ENCODE results near the gene CEP85.
A peak's percentile ranks its signal among the peaks of the same experiment; 100 is the strongest.

Gene CEP85

DNA sequence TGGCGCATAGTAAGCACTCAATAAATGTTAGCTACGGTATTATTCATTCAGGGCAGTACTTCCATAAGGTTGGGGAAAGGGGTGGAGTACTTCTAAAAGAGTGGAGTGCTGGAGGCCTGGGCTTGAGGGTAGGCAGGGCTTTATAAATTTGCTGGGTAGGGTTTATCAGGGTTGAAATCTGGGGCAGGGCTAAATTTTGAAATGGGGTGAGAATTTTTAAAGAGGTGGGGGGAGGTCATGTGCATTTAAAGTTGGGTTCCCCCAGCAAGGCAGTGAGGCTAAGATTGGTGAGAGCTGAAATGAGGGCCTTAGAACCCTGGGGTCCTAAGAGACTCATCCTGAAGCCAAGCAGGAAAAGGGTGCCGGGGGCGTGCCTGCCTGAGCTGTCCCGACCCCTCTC lies 33.6 kb upstream of the CEP85 start:
- Histone ChIP-seq H3K9ac (ENCODE audit: low read length) (no peak overlapping the region), H3K27me3 (ENCODE audit: control insufficient read depth, insufficient read depth, low read length) (peaks cover 9% of the 10 kb centered on the region), H3K4me3 (ENCODE audit: low read length) (no peak overlapping the region), H3K36me3 (ENCODE audit: control insufficient read depth, insufficient read depth, low read length) (no peaks in the 10 kb centered on the region), H3K9me3 (ENCODE audit: control insufficient read depth, low read length) (no peaks in the 10 kb centered on the region), H3K4me1 (ENCODE audit: control insufficient read depth, insufficient read depth, low read length) (no peaks in the 10 kb centered on the region)

DNA sequence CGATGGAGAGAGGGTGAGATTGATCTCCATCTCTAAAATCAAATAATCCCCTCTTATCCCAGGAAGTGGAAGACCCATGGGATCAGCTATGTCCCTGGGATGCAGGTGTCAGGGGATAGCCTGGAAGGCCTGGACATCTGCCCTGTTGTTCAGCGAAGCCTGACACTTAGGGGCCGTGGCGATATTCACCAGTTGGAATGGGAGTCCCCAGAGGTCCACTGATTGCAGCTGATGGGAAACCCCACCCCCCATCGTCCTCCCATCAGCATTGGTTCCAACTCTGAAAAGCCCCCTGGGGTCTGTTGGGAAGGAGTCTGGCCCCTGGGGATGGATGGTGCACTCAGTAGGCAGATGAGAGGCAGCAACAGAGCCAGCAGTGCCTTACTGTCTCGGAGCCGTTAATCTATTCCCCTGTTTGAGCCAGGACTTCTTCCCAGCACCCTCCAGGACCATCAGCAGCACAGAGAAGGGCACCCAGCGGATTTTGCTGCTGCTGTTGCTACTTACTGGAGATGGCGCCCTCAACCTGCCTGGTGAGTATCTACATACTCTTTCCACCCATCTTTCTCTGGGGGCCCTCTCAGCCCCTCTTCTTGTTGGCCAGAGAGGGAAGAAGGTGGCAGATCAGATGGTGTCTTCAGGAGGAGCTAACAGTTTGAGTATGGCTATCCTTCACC lies 30.2 kb upstream of the CEP85 start:
- Histone ChIP-seq H3K27me3 (ENCODE audit: control insufficient read depth, insufficient read depth, low read length) (peaks cover 9% of the 10 kb centered on the region), H3K4me1 (ENCODE audit: control insufficient read depth, insufficient read depth, low read length) (no peaks in the 10 kb centered on the region), H3K36me3 (ENCODE audit: control insufficient read depth, insufficient read depth, low read length) (no peaks in the 10 kb centered on the region), H3K9ac (ENCODE audit: low read length) (no peak overlapping the region), H3K9me3 (ENCODE audit: control insufficient read depth, low read length) (no peaks in the 10 kb centered on the region), H3K4me3 (ENCODE audit: low read length) (no peak overlapping the region)

DNA sequence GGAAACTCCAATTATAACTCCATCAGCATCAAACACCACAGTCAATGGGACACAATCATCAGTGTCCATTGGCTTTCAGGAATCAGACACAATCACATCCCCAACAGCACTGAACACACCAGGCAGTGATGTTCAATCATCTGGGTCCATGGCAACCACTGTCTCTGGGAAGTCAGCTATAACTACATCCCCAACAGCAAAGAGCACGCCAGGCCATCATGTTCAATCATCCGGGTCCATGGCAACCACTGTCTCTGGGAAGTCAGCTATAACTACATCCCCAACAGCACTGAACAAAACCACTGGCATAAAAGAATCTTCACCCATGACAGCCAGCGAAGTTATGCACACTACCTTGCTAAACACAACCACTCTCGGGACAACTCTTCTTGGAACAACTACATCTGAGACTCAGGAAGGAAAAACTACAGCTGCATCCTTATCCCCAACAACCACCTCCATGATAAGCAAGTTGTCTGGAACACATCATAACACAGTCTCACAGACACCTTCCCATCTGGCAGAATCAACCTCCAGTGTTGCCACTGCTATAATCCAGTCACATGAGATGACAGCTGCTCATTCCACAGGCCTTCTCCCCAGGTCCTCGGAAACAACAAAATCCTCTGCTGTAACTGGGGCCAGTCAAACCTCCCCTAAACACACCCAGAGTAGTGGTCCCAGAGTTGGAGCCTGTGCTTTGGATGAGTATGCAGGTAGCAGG lies 23.7 kb upstream of the CEP85 start:
- no peaks in the 10 kb centered on the region for H3K9me3 ChIP-seq (ENCODE audit: control insufficient read depth, low read length)
- no peak overlapping the region for H3K4me3 ChIP-seq (ENCODE audit: low read length)
- H3K4me1 ChIP-seq (ENCODE audit: control insufficient read depth, insufficient read depth, low read length), result no peaks in the 10 kb centered on the region
- H3K36me3 ChIP-seq (ENCODE audit: control insufficient read depth, insufficient read depth, low read length), result no peaks in the 10 kb centered on the region
- no peaks in the 10 kb centered on the region for H3K27me3 ChIP-seq (ENCODE audit: control insufficient read depth, insufficient read depth, low read length)
- no peak overlapping the region for H3K9ac ChIP-seq (ENCODE audit: low read length)

DNA sequence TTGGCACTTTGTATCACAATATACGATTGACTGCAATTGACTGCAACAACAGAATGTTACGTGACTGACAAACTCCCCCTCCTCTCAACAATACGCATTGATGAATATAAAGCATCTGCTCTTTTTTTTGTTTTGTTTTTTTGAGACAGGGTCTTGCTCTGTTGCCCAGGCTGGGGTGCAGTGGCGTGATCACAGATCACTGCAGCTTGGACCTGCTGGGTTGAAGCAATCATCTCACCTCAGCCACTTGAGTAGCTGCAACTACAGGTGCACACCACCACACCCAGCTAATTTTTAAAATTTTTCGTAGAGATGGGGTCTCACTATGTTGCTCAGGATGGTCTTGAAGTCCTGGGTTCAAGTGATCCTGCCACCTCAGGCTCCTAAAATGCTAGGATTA lies 21.3 kb upstream of the CEP85 start:
- no peaks in the 10 kb centered on the region for H3K9me3 ChIP-seq (ENCODE audit: control insufficient read depth, low read length)
- no peaks in the 10 kb centered on the region for H3K36me3 ChIP-seq (ENCODE audit: control insufficient read depth, insufficient read depth, low read length)
- H3K9ac ChIP-seq (ENCODE audit: low read length), result no peak overlapping the region
- no peaks in the 10 kb centered on the region for H3K27me3 ChIP-seq (ENCODE audit: control insufficient read depth, insufficient read depth, low read length)
- no peaks in the 10 kb centered on the region for H3K4me1 ChIP-seq (ENCODE audit: control insufficient read depth, insufficient read depth, low read length)
- no peak overlapping the region for H3K4me3 ChIP-seq (ENCODE audit: low read length)

DNA sequence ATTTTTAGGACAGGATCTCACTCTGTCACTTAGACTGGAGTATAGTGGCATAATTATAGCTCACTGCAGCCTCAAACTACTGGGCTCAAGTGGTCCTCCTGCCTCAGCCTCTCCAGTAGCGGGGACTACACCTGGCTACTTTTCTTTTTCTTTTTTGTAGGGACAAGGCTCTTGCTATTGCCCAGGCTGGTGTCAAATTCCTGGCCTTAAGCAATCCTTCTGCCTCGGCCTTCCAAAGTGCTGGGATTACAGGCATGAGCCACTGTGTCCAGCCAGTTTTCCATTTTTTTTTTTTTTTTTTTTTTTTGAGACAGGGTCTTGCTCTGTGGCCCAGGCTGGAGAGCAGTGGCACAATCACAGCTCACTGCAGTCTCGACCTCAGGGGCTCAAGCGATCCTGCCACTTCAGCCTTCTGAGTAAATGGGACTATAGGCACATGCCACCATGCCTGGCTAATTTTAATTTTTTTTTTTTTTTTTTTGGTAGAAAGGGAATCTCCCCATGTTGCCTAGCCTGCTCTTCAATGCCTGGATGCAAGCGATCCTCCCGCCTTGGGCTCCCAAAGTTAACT lies 20.6 kb upstream of the CEP85 start:
- Histone ChIP-seq H3K9ac (ENCODE audit: low read length) (no peak overlapping the region), H3K9me3 (ENCODE audit: control insufficient read depth, low read length) (no peaks in the 10 kb centered on the region), H3K4me3 (ENCODE audit: low read length) (no peak overlapping the region), H3K27me3 (ENCODE audit: control insufficient read depth, insufficient read depth, low read length) (no peaks in the 10 kb centered on the region), H3K4me1 (ENCODE audit: control insufficient read depth, insufficient read depth, low read length) (no peaks in the 10 kb centered on the region), H3K36me3 (ENCODE audit: control insufficient read depth, insufficient read depth, low read length) (no peaks in the 10 kb centered on the region)

DNA sequence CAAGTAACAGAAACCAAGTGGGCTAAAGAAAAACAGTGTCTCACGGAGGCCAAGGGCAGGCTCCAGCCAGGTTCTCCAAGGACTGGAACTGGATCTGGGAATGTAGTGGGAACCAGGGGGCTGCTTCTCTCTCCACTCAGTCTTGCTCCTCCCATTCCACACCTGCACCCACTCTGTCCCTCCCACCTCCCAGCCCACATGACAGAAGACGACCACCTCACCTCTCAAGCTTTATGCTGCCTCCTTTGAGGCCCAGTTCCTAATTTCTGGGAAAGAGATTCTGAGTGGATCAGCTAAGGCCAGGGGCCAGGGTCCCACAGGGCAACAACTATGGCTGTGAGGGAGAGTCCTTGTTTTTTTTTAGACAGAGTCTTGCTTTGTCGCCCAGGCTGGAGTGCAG lies 18.8 kb upstream of the CEP85 start:
- Histone ChIP-seq H3K4me1 (ENCODE audit: control insufficient read depth, insufficient read depth, low read length) (no peaks in the 10 kb centered on the region), H3K4me3 (ENCODE audit: low read length) (no peak overlapping the region), H3K36me3 (ENCODE audit: control insufficient read depth, insufficient read depth, low read length) (no peaks in the 10 kb centered on the region), H3K27me3 (ENCODE audit: control insufficient read depth, insufficient read depth, low read length) (peaks cover 5% of the 10 kb centered on the region), H3K9me3 (ENCODE audit: control insufficient read depth, low read length) (no peaks in the 10 kb centered on the region), H3K9ac (ENCODE audit: low read length) (no peak overlapping the region)

DNA sequence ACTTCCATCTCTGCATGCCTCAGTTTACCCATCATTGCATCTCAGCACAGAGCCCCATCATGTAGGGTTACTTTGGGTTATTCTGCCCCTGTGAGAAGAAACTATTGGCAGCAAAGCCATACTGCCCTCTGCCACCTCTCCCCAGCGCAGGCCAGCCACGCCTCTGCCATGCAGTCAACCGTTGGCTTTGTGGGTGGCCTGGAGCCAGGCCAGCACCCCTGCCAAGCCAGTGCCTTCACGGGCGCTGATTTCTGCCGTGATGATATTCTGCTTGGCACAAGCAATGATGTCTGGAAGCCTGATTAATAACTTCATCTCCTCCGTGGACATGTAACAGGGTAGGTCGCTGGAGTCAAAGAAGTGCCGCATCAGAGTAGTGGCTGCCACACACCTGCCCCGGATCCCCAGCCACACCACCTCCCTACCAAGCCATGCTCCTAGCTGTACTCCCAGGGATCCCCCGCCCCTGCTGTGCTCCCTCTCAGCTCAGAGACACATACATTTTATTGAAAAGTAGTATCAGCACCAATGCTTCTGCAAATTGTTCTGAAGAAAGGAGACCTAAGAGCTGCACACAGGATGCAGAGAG lies 15.0 kb upstream of the CEP85 start:
- no peaks in the 10 kb centered on the region for H3K9me3 ChIP-seq (ENCODE audit: control insufficient read depth, low read length)
- H3K27me3 ChIP-seq (ENCODE audit: control insufficient read depth, insufficient read depth, low read length), result peaks cover 5% of the 10 kb centered on the region
- no peak overlapping the region for H3K9ac ChIP-seq (ENCODE audit: low read length)
- no peaks in the 10 kb centered on the region for H3K4me1 ChIP-seq (ENCODE audit: control insufficient read depth, insufficient read depth, low read length)
- no peak overlapping the region for H3K4me3 ChIP-seq (ENCODE audit: low read length)
- H3K36me3 ChIP-seq (ENCODE audit: control insufficient read depth, insufficient read depth, low read length), result no peaks in the 10 kb centered on the region

DNA sequence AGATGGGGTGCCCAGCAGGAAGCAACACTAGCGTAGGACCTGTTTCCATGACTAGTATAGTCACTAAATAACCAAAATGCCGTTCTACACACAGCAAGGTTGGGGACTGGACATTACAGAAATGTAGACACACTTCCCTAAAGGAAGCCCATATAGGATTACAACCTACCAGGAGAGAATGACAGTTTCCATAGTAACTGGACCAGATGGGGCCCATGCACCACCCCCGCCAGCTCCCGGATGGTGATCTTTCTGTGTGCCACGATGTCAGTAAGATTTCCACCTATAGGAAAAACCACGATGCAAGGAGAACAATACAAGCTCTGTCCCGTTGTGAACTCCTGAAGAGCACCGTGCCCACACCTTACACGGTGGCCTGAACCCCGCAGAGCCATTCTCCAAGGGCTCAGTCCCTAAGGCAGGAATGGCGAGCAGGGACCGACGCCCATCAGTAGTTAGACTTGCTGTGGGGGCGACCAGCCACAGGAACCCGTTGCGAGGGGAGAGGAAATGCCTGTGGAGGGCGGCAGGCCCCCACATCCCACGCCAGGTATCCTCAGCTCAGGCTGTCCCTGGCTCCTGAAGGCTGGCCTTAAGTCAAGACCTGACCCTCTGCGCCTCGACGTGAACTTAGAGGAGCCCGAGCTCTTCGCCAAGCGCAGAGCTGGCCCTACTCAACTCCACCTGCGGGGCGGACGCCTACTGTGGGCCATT lies 13.6 kb upstream of the CEP85 start:
- peaks cover 11% of the 10 kb centered on the region for H3K27me3 ChIP-seq (ENCODE audit: control insufficient read depth, insufficient read depth, low read length)

DNA sequence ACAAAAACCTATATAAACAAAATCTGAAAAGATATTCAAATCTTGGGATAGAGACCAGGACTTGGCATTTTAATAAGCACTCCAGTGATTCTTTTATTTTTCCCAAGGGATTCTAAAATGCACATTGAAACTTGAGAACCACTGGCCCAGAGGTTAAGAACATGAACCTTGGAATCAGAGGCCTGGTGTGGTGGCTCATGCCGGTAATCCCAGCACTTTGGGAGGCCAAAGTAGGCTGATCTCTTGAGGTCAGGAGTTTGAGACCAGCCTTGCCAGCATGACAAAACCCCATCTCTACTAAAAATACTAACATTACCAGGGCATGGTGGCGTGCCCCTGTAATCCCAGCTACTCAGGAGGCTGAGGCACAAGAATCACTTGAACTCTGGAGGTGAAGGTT lies 12.9 kb upstream of the CEP85 start:
- Histone ChIP-seq H3K9ac (ENCODE audit: low read length) (no peak overlapping the region), H3K27me3 (ENCODE audit: control insufficient read depth, insufficient read depth, low read length) (peaks cover 18% of the 10 kb centered on the region), H3K9me3 (ENCODE audit: control insufficient read depth, low read length) (no peaks in the 10 kb centered on the region), H3K36me3 (ENCODE audit: control insufficient read depth, insufficient read depth, low read length) (no peaks in the 10 kb centered on the region), H3K4me1 (ENCODE audit: control insufficient read depth, insufficient read depth, low read length) (peaks cover 7% of the 10 kb centered on the region), H3K4me3 (ENCODE audit: low read length) (no peak overlapping the region)

More for the DNA sequence above, 13.6 kb upstream of the CEP85 start:
- Histone ChIP-seq H3K36me3 (ENCODE audit: control insufficient read depth, insufficient read depth, low read length) (no peaks in the 10 kb centered on the region), H3K4me3 (ENCODE audit: low read length) (no peak overlapping the region), H3K4me1 (ENCODE audit: control insufficient read depth, insufficient read depth, low read length) (no peaks in the 10 kb centered on the region), H3K9me3 (ENCODE audit: control insufficient read depth, low read length) (no peaks in the 10 kb centered on the region), H3K9ac (ENCODE audit: low read length) (no peak overlapping the region)

DNA sequence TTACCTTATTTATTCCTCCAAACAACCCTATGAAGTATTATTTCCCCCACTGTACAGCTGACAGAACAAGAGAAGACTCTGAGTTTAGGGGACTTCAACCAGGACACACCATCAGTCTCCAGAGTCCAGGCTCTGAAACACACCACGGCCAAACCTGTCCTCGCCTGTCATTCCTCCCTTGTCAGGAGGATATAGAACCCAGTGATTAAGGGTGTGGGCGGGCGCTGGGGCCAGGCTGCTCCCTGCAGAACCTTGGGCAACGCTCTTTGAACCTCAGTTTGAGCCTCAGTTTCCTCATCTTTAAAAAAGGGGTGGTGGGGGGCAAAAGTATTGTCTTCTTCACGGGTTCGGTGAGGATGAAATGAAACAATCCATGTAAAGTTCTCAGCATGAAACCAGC lies 9.4 kb upstream of the CEP85 start:
- peaks cover 9% of the 10 kb centered on the region for H3K4me1 ChIP-seq (ENCODE audit: control insufficient read depth, insufficient read depth, low read length)
- no peak overlapping the region for H3K9ac ChIP-seq (ENCODE audit: low read length)
- H3K27me3 ChIP-seq (ENCODE audit: control insufficient read depth, insufficient read depth, low read length), result peaks cover 22% of the 10 kb centered on the region
- no peaks in the 10 kb centered on the region for H3K36me3 ChIP-seq (ENCODE audit: control insufficient read depth, insufficient read depth, low read length)
- H3K4me3 ChIP-seq (ENCODE audit: low read length), result no peak overlapping the region
- no peaks in the 10 kb centered on the region for H3K9me3 ChIP-seq (ENCODE audit: control insufficient read depth, low read length)

DNA sequence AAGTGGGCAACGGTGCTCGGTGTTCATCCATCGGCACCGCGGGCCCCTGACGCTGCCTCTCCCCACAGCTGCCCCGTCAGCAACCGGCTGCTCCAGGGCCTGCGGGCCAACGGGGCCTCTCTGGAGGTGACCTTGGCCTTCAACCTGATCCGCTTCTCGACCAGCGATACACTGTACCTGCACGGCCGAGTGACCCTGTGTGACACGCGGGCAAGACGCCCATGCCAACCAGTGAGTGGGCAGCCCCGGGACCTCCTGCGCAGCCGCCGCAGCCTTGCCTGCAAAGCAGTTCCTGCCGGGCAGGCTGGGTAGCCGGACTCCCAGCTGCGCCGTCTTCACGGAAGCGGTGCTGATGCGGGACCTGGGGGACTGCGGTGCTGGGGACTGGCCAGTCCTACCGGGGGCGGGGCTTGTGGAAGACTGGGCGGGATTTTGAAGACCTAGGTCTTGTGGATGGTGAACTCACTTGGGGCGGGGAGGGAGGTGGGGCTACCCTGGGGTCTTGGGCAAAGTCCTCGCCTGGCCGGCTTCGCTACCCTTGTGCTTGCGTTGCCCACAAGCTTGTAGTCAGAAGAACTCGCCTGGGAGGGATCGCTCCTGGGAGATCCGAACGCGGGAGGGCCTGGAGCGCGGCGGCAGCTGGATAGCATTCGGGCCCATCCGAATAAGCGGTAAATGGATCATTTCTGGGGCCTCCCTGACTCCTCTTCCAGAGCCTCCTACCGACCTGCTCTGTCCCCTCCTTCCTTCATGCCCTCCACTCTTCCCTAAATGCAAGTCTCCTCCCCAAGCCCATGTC lies 8.8 kb upstream of the CEP85 start:
- H3K9ac ChIP-seq (ENCODE audit: low read length), result peak overlapping the region; percentile 23
- H3K4me3 ChIP-seq (ENCODE audit: low read length), result peak overlapping the region; percentile 36
- peaks cover 9% of the 10 kb centered on the region for H3K4me1 ChIP-seq (ENCODE audit: control insufficient read depth, insufficient read depth, low read length)
- peaks cover 22% of the 10 kb centered on the region for H3K27me3 ChIP-seq (ENCODE audit: control insufficient read depth, insufficient read depth, low read length)
- H3K36me3 ChIP-seq (ENCODE audit: control insufficient read depth, insufficient read depth, low read length), result no peaks in the 10 kb centered on the region
- no peaks in the 10 kb centered on the region for H3K9me3 ChIP-seq (ENCODE audit: control insufficient read depth, low read length)
